GM23248 (cell line): ENCODE measurements around the gene GPR27. TPM values are rescaled to one million over a fixed set of nuclear protein-coding genes. Genes with fewer than 3 reads are reported as not detected.

Source experiments
- DNase-seq: peaks from one replicate; pipeline ENCODE4 v3.0.0-alpha.2; 2015
- H2AFZ ChIP-seq: fragments of 200-600 bp; sonication (generic); 2 replicates; pipeline ENCODE4 v1.6.1; 2016; ENCODE audit warnings: antibody characterized with exemption
- H3F3A ChIP-seq: fragments of 200-600 bp; sonication (generic); 2 replicates; pipeline ENCODE4 v1.6.1; 2016; ENCODE audit warnings: mild to moderate bottlenecking, antibody characterized with exemption, mixed run types; ENCODE audit not compliant: insufficient read depth
- H3K27ac ChIP-seq: fragments of 200-600 bp; sonication (generic); 2 replicates; pipeline ENCODE4 v1.5.1; 2016; ENCODE audit warnings: mild to moderate bottlenecking
- H3K27me3 ChIP-seq: fragments of 200-600 bp; sonication (generic); replicated peaks from 2 replicates; pipeline ENCODE4 v1.6.1; 2016; ENCODE audit warnings: mild to moderate bottlenecking; ENCODE audit not compliant: insufficient read depth
- H3K36me3 ChIP-seq: fragments of 200-600 bp; sonication (generic); 2 replicates; pipeline ENCODE4 v1.6.1; 2016; ENCODE audit warnings: low read depth, mild to moderate bottlenecking
- H3K4me1 ChIP-seq: fragments of 200-600 bp; sonication (generic); 2 replicates; pipeline ENCODE4 v1.6.1; 2016; ENCODE audit warnings: mild to moderate bottlenecking; ENCODE audit not compliant: insufficient read depth
- H3K4me2 ChIP-seq: fragments of 200-600 bp; sonication (generic); one replicate; pipeline ENCODE4 v1.6.1; 2016; ENCODE audit warnings: mild to moderate bottlenecking; ENCODE audit not compliant: unreplicated experiment
- H3K4me3 ChIP-seq: fragments of 200-600 bp; sonication (generic); 2 replicates; pipeline ENCODE4 v1.5.1; 2016; ENCODE audit warnings: mild to moderate bottlenecking
- H3K79me2 ChIP-seq: fragments of 200-600 bp; sonication (generic); 2 replicates; pipeline ENCODE4 v1.6.1; 2016; ENCODE audit warnings: mild to moderate bottlenecking; ENCODE audit not compliant: insufficient read depth
- H3K9ac ChIP-seq: fragments of 200-600 bp; sonication (generic); 2 replicates; pipeline ENCODE4 v1.6.1; 2016; ENCODE audit warnings: mild to moderate bottlenecking
- H3K9me2 ChIP-seq: fragments of 200-600 bp; sonication (generic); 2 replicates; pipeline ENCODE4 v1.6.1; 2016; ENCODE audit warnings: mixed run types, mild to moderate bottlenecking, moderate library complexity; ENCODE audit not compliant: insufficient read depth
- H3K9me3 ChIP-seq: fragments of 200-600 bp; sonication (generic); one replicate; pipeline ENCODE4 v1.6.1; 2017; ENCODE audit warnings: low read depth
- H4K20me1 ChIP-seq: fragments of 200-600 bp; sonication (generic); 2 replicates; pipeline ENCODE4 v1.6.0; 2016; ENCODE audit not compliant: insufficient read depth
- EZH2 ChIP-seq: fragments of 200-600 bp; sonication (generic); IDR thresholded peaks from 2 replicates; pipeline ENCODE4 v1.6.1; 2018; ENCODE audit warnings: antibody characterized with exemption, mild to moderate bottlenecking; ENCODE audit not compliant: insufficient read depth, poor library complexity, severe bottlenecking
- EZH2phosphoT487 ChIP-seq: fragments of 200-600 bp; sonication (generic); IDR thresholded peaks from 2 replicates; pipeline ENCODE4 v1.6.1; 2018; ENCODE audit warnings: antibody characterized with exemption, moderate library complexity, mild to moderate bottlenecking, low read depth; ENCODE audit not compliant: insufficient read depth
- WGBS, 2 experiments: methylation state at CpG; one replicate each; pipeline ENCODE4 v1.1.6; 2015 to 2017; ENCODE audit warnings: low lambda C conversion rate in 2 of 2, low coverage in 1 of 2; ENCODE audit errors: missing lambda C conversion rate in 2 of 2; 5-methylcytosine and 5-hydroxymethylcytosine counted together
- in situ Hi-C: fragments of 300-500 bp; cut with MboI; formaldehyde crosslinking; loops from 2 replicates; pipeline ENCODE4 v1.15.0; 2020
- polyA plus RNA-seq: library from polyadenylated mRNA; unstranded; fragments of >200 nt; fragmentation: Nextera tagmentation; extraction: Ambion mirVana; gene quantifications from 2 replicates; pipeline ENCODE4 v1.2.1, GENCODE V29; 2016
- total RNA-seq: library from RNA; depleted of rRNA; stranded (reverse); fragments of >200 nt; shearing (Covaris generic); gene quantifications from 2 replicates; pipeline ENCODE4 v1.2.3, GENCODE V29; 2014

GPR27 gene
- total and polyA plus RNA-seq, 2 experiments from 2014 or later, result not detected

DNA sequence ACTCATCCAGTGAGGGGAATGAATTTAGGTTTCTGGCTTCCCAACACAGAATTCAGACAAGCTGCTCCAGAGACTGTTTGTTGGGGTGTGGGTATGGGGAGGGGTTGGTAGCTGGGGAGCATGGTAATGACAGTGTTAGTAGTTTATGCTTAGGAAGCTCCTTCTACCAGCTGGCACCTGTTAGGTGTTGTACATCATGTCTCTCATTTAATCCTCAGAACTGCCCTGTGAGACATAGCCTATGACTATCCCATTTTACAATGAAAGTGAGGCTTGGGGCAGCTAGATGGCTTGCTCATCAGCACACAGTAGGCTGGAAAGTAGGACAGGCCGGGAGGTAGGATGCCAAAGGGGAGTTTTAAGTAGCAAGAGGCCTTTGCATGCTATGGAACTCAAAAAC, 31.0 kb upstream of the GPR27 start:
- TF ChIP-seq EZH2phosphoT487, result no peak
- no peak for TF ChIP-seq EZH2
- in situ Hi-C loops, result loop anchor here (25.0 kb wide), 2 partner anchors 540 to 1365 kb away; no protein-coding TSS in a partner anchor
- DNase-seq, result no peak
- Histone ChIP-seq H3K9me3 (no peaks in the 10 kb centered on the region), H3K27ac (no peak overlapping the region), H3K79me2 (no peaks in the 10 kb centered on the region), H3F3A (0 out of 2 replicates have a peak, but pooled peaks cover 3% of the 10 kb centered on the region), H2AFZ (no peak overlapping the region), H3K4me3 (no peak overlapping the region), H3K9ac (no peak overlapping the region), H3K4me2 (no peak overlapping the region), H3K4me1 (peaks cover 5% of the 10 kb centered on the region; the same call in 1 of the 2 replicates), H3K9me2 (no peaks in the 10 kb centered on the region), H3K36me3 (no peaks in the 10 kb centered on the region), H3K27me3 (peaks cover 21% of the 10 kb centered on the region; the same call in 1 of the 2 replicates), H4K20me1 (no peaks in the 10 kb centered on the region)
- WGBS, 2 experiments, result 94 to 100% methylated on average over 1 of the region's 1 CpG

DNA sequence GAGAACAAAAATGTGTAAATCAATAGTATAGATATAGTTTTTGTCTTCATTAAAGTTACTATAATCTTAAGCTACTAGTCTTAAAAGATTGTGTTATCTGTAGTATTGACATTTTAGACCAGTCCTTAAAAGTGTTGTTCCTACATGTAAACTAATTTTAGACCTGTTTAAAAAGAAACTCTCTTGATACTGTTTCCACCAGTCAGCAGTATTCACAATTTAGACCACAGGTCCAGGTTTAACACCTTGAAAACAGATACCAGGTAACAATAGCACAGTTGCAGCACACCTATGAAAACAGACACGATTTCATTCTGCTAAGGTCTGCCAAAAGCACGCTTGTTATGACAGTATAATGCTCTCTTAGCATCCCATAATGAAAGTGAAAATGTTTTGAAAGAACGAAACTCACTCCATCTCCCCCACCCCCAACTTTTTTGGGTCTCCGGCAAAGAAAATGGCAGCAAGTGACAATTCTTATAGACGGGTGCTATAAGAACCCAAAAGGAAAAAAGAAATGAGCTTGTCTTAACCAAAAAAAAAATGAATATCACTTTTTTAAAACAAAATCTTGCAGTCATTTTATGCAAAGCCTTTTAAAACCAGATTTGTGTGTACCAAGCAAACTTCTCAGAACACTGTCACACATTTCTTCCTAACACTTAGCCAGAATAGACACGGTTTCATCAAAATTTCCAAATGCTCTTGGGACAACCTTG, 30.0 kb upstream of the GPR27 start:
- no peak overlapping the region for H2AFZ ChIP-seq
- no peak for DNase-seq
- peak overlapping the region; percentile 90 for H3K4me2 ChIP-seq
- no peaks in the 10 kb centered on the region for H3K9me3 ChIP-seq
- H3F3A ChIP-seq, result 0 out of 2 replicates have a peak, but pooled peaks cover 3% of the 10 kb centered on the region
- H3K4me1 ChIP-seq, result peaks cover 5% of the 10 kb centered on the region; the same call in 1 of the 2 replicates
- no peak overlapping the region for H3K27ac ChIP-seq
- no peaks in the 10 kb centered on the region for H3K36me3 ChIP-seq
- peaks cover 21% of the 10 kb centered on the region; the same call in 1 of the 2 replicates for H3K27me3 ChIP-seq
- WGBS, 2 experiments, result 82 to 85% methylated on average over 6 of the region's 6 CpGs
- H3K4me3 ChIP-seq, result no peak overlapping the region
- no peak for TF ChIP-seq EZH2phosphoT487
- TF ChIP-seq EZH2, result no peak
- H3K9me2 ChIP-seq, result no peaks in the 10 kb centered on the region
- H3K9ac ChIP-seq, result no peak overlapping the region
- no peaks in the 10 kb centered on the region for H3K79me2 ChIP-seq
- in situ Hi-C loops, result loop anchor here (25.0 kb wide), 2 partner anchors 539 to 1364 kb away; no protein-coding TSS in a partner anchor
- no peaks in the 10 kb centered on the region for H4K20me1 ChIP-seq

DNA sequence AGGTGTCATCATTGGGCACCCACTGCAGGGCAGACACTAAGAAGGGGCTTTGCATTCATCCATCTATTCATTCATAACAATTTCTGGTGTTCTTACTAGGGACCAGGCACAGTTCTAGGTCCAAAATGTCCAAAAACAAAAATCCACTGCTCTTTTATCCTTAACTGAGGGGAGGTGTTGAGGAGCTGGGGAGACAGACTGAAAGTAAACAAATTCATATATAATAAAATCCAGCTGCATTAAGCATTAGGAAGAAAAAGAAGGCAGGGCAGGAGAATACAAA, 29.5 kb upstream of the GPR27 start:
- Histone ChIP-seq H3K9me2 (no peaks in the 10 kb centered on the region), H3F3A (peaks cover 4% of the 10 kb centered on the region; the same call in 1 of the 2 replicates), H3K27ac (no peak overlapping the region), H3K4me3 (peak overlapping the region; percentile 85), H3K27me3 (peaks cover 21% of the 10 kb centered on the region; the same call in 1 of the 2 replicates), H3K79me2 (no peaks in the 10 kb centered on the region), H3K9ac (peak overlapping the region; percentile 74; the same call in 1 of the 2 replicates), H2AFZ (peak overlapping the region; percentile 95; the same call in 1 of the 2 replicates), H3K36me3 (no peaks in the 10 kb centered on the region), H4K20me1 (no peaks in the 10 kb centered on the region), H3K9me3 (no peaks in the 10 kb centered on the region), H3K4me2 (peak overlapping the region; percentile 90), H3K4me1 (peaks cover 5% of the 10 kb centered on the region; the same call in 1 of the 2 replicates)
- DNase-seq, result no peak
- no peak for TF ChIP-seq EZH2
- no peak for TF ChIP-seq EZH2phosphoT487
- in situ Hi-C loops, result loop anchor here (25.0 kb wide), 2 partner anchors 538 to 1363 kb away; no protein-coding TSS in a partner anchor

DNA sequence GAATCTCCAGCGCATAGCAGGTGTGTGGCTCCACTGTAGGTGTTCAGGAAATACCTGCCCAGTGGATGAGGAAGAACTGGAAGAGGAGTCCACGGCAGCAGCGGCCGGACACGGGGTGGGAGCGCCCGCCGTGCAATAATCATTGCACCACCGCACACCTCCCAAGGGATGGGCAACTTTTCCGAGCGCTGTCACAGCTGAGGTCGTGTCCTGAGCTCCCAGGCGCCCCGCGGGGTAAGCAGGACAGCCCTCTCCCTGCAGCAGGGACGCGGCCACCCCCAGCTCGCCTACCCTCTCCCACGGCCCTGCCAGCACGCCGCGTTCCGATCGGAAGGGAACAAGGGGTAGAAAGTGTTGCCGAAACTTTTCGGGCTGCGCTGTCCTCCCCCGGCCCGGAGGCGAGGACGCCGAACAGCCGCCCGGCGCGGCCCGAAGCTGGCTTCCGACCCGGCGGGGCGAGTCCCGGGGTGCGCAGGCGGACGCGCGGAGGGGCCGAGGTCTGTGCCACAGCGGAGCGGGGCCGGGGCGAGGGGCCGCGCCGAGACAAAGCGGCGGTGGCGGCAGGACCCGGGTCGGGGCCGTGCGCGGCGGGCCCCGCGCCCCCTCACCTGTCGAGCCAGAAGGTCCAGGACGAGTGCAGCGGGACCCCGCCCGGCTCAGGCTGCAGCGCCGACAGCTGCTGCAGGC, 28.9 kb upstream of the GPR27 start:
- Histone ChIP-seq H3K79me2 (no peaks in the 10 kb centered on the region), H3K27me3 (peaks cover 21% of the 10 kb centered on the region; the same call in 1 of the 2 replicates), H2AFZ (peak overlapping the region; percentile 95), H3K4me2 (peak overlapping the region; percentile 90), H4K20me1 (no peaks in the 10 kb centered on the region), H3K9me3 (no peaks in the 10 kb centered on the region), H3K27ac (no peak overlapping the region), H3K36me3 (no peaks in the 10 kb centered on the region), H3K9me2 (no peaks in the 10 kb centered on the region), H3F3A (peaks cover 8% of the 10 kb centered on the region; the same call in 1 of the 2 replicates), H3K9ac (peak overlapping the region; percentile 74), H3K4me1 (peaks cover 9% of the 10 kb centered on the region; the same call in 1 of the 2 replicates), H3K4me3 (peak overlapping the region; percentile 85)
- DNase-seq, result peak; percentile 60
- 0 to 1% methylated on average over 36 to 67 of the region's 73 CpGs for WGBS, 2 experiments
- TF ChIP-seq EZH2phosphoT487 (no peak), EZH2 (no peak)
- in situ Hi-C loops, result loop anchor here (25.0 kb wide), 2 partner anchors 538 to 1363 kb away; no protein-coding TSS in a partner anchor
